HEK293 (cell line): ENCODE measurements around the gene HSPBAP1.

Source experiments
- CTCF ChIA-PET: fragments of 350-600 bp; formaldehyde crosslinking; extraction: SDS; loops from one replicate; lab custom pipeline; 2021; ENCODE audit warnings: antibody characterized with exemption; lab: Yijun Ruan, JAX
- POLR2A ChIA-PET: fragments of 300-600 bp; formaldehyde crosslinking; extraction: SDS; loops from one replicate; lab custom pipeline; 2020; ENCODE audit warnings: antibody characterized with exemption, inconsistent platforms; lab: Yijun Ruan, JAX
- H3K27ac ChIP-seq: fragments of 200-500 bp; sonication (Bioruptor generic); 2 replicates; pipeline ENCODE4 v1.5.1; 2014; ENCODE audit warnings: low read depth, low read length, control low read depth, inconsistent platforms; ENCODE audit errors: extremely low read depth
- H3K36me3 ChIP-seq, 2 experiments: fragments of 200-500 bp in 1 of 2; sonication (Bioruptor generic) in 1 of 2; 1 replicate in 1 of 2; 2 replicates in 1 of 2; pipeline ENCODE4 v1.5.1; 2014 to 2017; ENCODE audit warnings: inconsistent platforms in 2 of 2, low read length in 2 of 2; ENCODE audit not compliant: control insufficient read depth in 2 of 2, insufficient read depth in 1 of 2
- H3K4me1 ChIP-seq: fragments of 200-500 bp; sonication (Bioruptor generic); 2 replicates; pipeline ENCODE4 v1.5.1; 2014; ENCODE audit warnings: mild to moderate bottlenecking, low read length, inconsistent platforms; ENCODE audit not compliant: control insufficient read depth, insufficient read depth
- H3K4me3 ChIP-seq: 2 replicates; pipeline ENCODE4 v1.5.1; 2011; ENCODE audit warnings: low read depth, mild to moderate bottlenecking, control low read depth, low read length, moderate library complexity
- H3K9me3 ChIP-seq: fragments of 200-500 bp; sonication (Bioruptor generic); 2 replicates; pipeline ENCODE4 v1.5.1; 2014; ENCODE audit warnings: low read depth, low read length, inconsistent platforms; ENCODE audit not compliant: control insufficient read depth, insufficient read depth
- GLIS2 ChIP-seq: fragments of 450-650 bp; formaldehyde crosslinking; IDR thresholded peaks from 2 replicates; pipeline ENCODE4 v1.5.1; 2016; ENCODE audit warnings: missing biosample characterization, missing genetic modification characterization
- INSM2 ChIP-seq: fragments of 450-650 bp; formaldehyde crosslinking; IDR thresholded peaks from 2 replicates; pipeline ENCODE4 v1.5.1; 2016; ENCODE audit warnings: missing biosample characterization, missing genetic modification characterization
- REST ChIP-seq: fragments of 450-650 bp; formaldehyde crosslinking; IDR thresholded peaks from 2 replicates; pipeline ENCODE4 v1.5.1; 2016; ENCODE audit warnings: missing biosample characterization, missing genetic modification characterization
- ZBTB17 ChIP-seq: fragments of 450-650 bp; formaldehyde crosslinking; IDR thresholded peaks from 2 replicates; pipeline ENCODE4 v1.5.1; 2016; ENCODE audit warnings: missing biosample characterization, missing genetic modification characterization
- ZBTB20 ChIP-seq: fragments of 450-650 bp; formaldehyde crosslinking; IDR thresholded peaks from 2 replicates; pipeline ENCODE4 v1.5.1; 2016; ENCODE audit warnings: missing biosample characterization, missing genetic modification characterization
- ZBTB48 ChIP-seq: fragments of 450-650 bp; formaldehyde crosslinking; IDR thresholded peaks from 2 replicates; pipeline ENCODE4 v1.5.1; 2016; ENCODE audit warnings: missing biosample characterization, missing genetic modification characterization
- ZBTB49 ChIP-seq: fragments of 450-650 bp; formaldehyde crosslinking; IDR thresholded peaks from 2 replicates; pipeline ENCODE4 v1.5.1; 2016; ENCODE audit warnings: missing biosample characterization, missing genetic modification characterization, low read depth
- ZBTB6 ChIP-seq: fragments of 450-650 bp; formaldehyde crosslinking; IDR thresholded peaks from 2 replicates; pipeline ENCODE4 v1.5.1; 2017; ENCODE audit warnings: missing biosample characterization, missing genetic modification characterization
- ZFP3 ChIP-seq: fragments of 450-650 bp; formaldehyde crosslinking; IDR thresholded peaks from 2 replicates; pipeline ENCODE4 v1.5.1; 2016; ENCODE audit warnings: low read depth, missing biosample characterization, missing genetic modification characterization
- ZNF175 ChIP-seq: fragments of 450-650 bp; formaldehyde crosslinking; IDR thresholded peaks from 2 replicates; pipeline ENCODE4 v1.5.1; 2016; ENCODE audit warnings: missing biosample characterization, missing genetic modification characterization
- ZNF280C ChIP-seq: fragments of 450-650 bp; formaldehyde crosslinking; IDR thresholded peaks from 2 replicates; pipeline ENCODE4 v1.5.1; 2016; ENCODE audit warnings: missing biosample characterization, missing genetic modification characterization
- ZNF391 ChIP-seq: fragments of 450-650 bp; formaldehyde crosslinking; IDR thresholded peaks from 2 replicates; pipeline ENCODE4 v1.5.1; 2016; ENCODE audit warnings: low read depth, missing biosample characterization, missing genetic modification characterization, borderline replicate concordance
- ZNF404 ChIP-seq: fragments of 450-650 bp; formaldehyde crosslinking; IDR thresholded peaks from 2 replicates; pipeline ENCODE4 v1.5.1; 2017; ENCODE audit warnings: missing biosample characterization, missing genetic modification characterization
- ZNF585B ChIP-seq: fragments of 450-650 bp; formaldehyde crosslinking; IDR thresholded peaks from 2 replicates; pipeline ENCODE4 v1.5.1; 2016; ENCODE audit warnings: missing biosample characterization, missing genetic modification characterization
- ZNF76 ChIP-seq: fragments of 450-650 bp; formaldehyde crosslinking; IDR thresholded peaks from 2 replicates; pipeline ENCODE4; 2016; ENCODE audit warnings: low read depth, missing biosample characterization, missing genetic modification characterization, borderline replicate concordance
- ZNF776 ChIP-seq: fragments of 450-650 bp; formaldehyde crosslinking; IDR thresholded peaks from 2 replicates; pipeline ENCODE4 v1.5.0; 2017; ENCODE audit warnings: missing biosample characterization, missing genetic modification characterization, borderline replicate concordance
- ZSCAN5A ChIP-seq: fragments of 450-650 bp; formaldehyde crosslinking; IDR thresholded peaks from 2 replicates; pipeline ENCODE4 v1.5.1; 2016; ENCODE audit warnings: missing biosample characterization, missing genetic modification characterization
- ZXDB ChIP-seq: fragments of 450-650 bp; formaldehyde crosslinking; IDR thresholded peaks from 2 replicates; pipeline ENCODE4 v1.5.1; 2016; ENCODE audit warnings: missing biosample characterization, missing genetic modification characterization

HSPBAP1 gene

GRCh38 chr3:122793568-122794416 is at the start of gene HSPBAP1 (continued):
- TF ChIP-seq ZBTB49 = no peak
- TF ChIP-seq ZBTB48 (tag by site-specific recombination) = peak; percentile 79; the same call in 1 of the 2 replicates
- TF ChIP-seq, all 188 proteins: peak for 53

GRCh38 chr3:122835590-122835989 is 42.0 kb upstream of the HSPBAP1 start:
- ChIA-PET CTCF (interaction anchor here (0.6 kb wide), 1 partner anchor 13 kb away, joined by 3 read pairs; no protein-coding TSS in a partner anchor), POLR2A (no interaction called here)

More at GRCh38 chr3:122835590-122835989, 42.0 kb upstream of the HSPBAP1 start:
- H3K36me3 ChIP-seq = peaks cover 0 to 7% of the 10 kb centered on the region in 2 experiments; a peak in 2 of 3 replicates
- TF ChIP-seq INSM2 (tag by site-specific recombination) (no peak), ZNF585B (no peak), ZXDB (tag by site-specific recombination) (no peak), ZBTB6 (tag by site-specific recombination) (no peak), ZNF76 (no peak), GLIS2 (tag by site-specific recombination) (no peak), ZNF404 (tag by site-specific recombination) (no peak), ZBTB20 (no peak), ZNF175 (tag by site-specific recombination) (no peak), ZNF776 (tag by site-specific recombination) (no peak), ZSCAN5A (no peak), ZBTB17 (tag by site-specific recombination) (no peak), ZFP3 (no peak), ZNF280C (tag by site-specific recombination) (no peak), ZNF391 (no peak), REST (tag by site-specific recombination) (no peak)
- H3K4me1 ChIP-seq = no peaks in the 10 kb centered on the region
- H3K4me3 ChIP-seq = no peak overlapping the region
- no peak overlapping the region for H3K27ac ChIP-seq
- no peaks in the 10 kb centered on the region for H3K9me3 ChIP-seq
